ENCODE data around the gene PARS2. TPM values are rescaled to one million over a fixed set of nuclear protein-coding genes. Genes with fewer than 3 reads are reported as not detected.

PARS2 gene
- total RNA-seq, 4 donors from 2014 or later = 3.2 to 8.7 (median 5.8) TPM

- TF ChIP-seq CTCF (IDR thresholded peaks at IDR 0.05) (no peak), EP300 (IDR thresholded peaks at IDR 0.05) (no peak), POLR2A (IDR thresholded peaks at IDR 0.05) (no peak), POLR2AphosphoS5 (IDR thresholded peaks at IDR 0.05) (no peak)
- Histone ChIP-seq H3K36me3 (no peaks in the 10 kb centered on the region), H3K27ac (peak overlapping the region; percentile 70), H3K4me1 (peaks cover 46% of the 10 kb centered on the region), H3K27me3 (peaks cover 16% of the 10 kb centered on the region), H3K4me3 (peak overlapping the region; percentile 53), H3K9me3 (no peaks in the 10 kb centered on the region)
- 91% methylated on average over 5 of the region's 39 CpGs for WGBS
- DNase-seq (ENCODE audit: low spot score in 2 of 2) = peak in 1 of 2 donors; percentile 53
Observed at GRCh38 chr1:54800041-54800898, 35.9 kb upstream of the PARS2 start.

DNA sequence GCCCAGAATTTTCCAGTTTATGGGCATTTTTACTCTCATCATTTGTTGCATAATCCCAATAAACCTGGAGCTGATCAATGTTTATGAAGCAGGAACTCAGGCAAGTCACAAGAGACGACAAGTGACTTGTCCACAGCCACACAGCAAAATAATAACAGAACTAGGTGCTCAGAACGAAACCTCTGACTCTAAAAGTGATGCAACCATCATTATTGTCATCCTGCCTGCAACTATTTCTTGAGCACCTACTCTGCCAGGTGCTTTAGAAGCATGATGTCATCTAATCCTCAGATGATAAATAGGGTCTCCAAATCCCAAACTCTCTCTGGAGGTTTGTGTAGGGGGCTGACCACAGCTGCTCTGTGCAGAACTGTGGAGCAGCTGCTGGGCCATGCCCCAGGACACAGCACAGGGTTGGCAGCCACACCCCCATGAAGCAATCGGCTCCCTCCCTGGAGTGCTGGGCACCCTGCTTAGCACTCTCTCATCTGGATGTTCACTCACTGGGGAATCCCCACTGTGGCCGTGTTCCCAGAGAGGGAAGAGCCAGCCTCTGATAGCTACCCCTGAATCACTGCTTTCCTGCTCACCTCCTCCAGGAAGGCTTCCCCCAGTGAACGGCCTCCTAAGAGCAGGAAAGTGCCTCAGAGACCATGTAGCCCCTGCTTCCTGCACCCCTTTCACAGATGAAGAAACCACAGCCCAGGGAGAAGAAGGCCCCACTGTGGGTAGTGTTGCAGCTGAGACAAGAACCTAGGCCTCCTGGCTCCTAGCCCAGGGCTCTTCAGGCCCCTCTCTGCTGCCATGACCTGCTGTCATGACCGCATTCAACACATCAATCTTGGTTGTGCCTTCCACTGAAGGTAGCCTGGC, 34.7 kb upstream of the PARS2 start:
- peaks cover 16% of the 10 kb centered on the region for H3K27me3 ChIP-seq
- DNase-seq (ENCODE audit: low spot score in 2 of 2) = peak in 1 of 2 donors; percentile 43
- no peaks in the 10 kb centered on the region for H3K9me3 ChIP-seq
- H3K36me3 ChIP-seq = no peaks in the 10 kb centered on the region
- TF ChIP-seq POLR2AphosphoS5 (IDR thresholded peaks at IDR 0.05) (no peak), CTCF (IDR thresholded peaks at IDR 0.05) (no peak), POLR2A (IDR thresholded peaks at IDR 0.05) (no peak), EP300 (IDR thresholded peaks at IDR 0.05) (no peak)
- WGBS = 51% methylated on average over 4 of the region's 6 CpGs
- peak overlapping the region; percentile 53 for H3K4me3 ChIP-seq
- no peak overlapping the region for H3K27ac ChIP-seq
- H3K4me1 ChIP-seq = peaks cover 58% of the 10 kb centered on the region

DNA sequence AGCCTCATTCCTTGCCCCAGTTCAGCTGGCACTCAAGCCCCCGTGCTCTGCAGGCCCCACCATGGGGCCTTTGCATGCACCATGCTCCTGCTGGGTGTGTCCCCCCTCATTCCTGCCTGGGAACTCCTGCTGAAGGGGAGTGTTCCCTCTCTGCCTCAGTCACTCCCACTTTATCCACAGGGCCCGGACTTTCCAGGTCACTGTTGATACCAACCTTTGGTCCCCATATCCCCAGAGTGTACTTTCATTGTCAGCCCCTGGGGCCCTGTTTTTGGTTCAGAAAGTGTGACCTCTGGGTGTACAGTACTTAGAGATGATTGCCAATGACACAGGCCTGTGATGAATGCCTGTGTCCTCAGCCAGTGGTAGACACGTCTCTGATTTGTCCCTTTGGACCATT, 33.9 kb upstream of the PARS2 start:
- peak in 1 of 2 donors; percentile 46 for DNase-seq (ENCODE audit: low spot score in 2 of 2)
- Histone ChIP-seq H3K27ac (no peak overlapping the region), H3K9me3 (no peaks in the 10 kb centered on the region), H3K4me3 (no peak overlapping the region), H3K36me3 (no peaks in the 10 kb centered on the region), H3K4me1 (peaks cover 60% of the 10 kb centered on the region), H3K27me3 (peaks cover 16% of the 10 kb centered on the region)
- no peak for TF ChIP-seq EP300 (IDR thresholded peaks at IDR 0.05)
- no peak for TF ChIP-seq POLR2A (IDR thresholded peaks at IDR 0.05)
- no peak for TF ChIP-seq POLR2AphosphoS5 (IDR thresholded peaks at IDR 0.05)
- TF ChIP-seq CTCF (IDR thresholded peaks at IDR 0.05) = no peak
- WGBS = 64% methylated on average over 3 of the region's 3 CpGs

- Histone ChIP-seq H3K27me3 (peaks cover 12% of the 10 kb centered on the region), H3K36me3 (no peaks in the 10 kb centered on the region), H3K27ac (peak overlapping the region; percentile 78), H3K4me1 (peaks cover 59% of the 10 kb centered on the region), H3K9me3 (no peaks in the 10 kb centered on the region), H3K4me3 (no peak overlapping the region)
- 90% methylated on average over 2 of the region's 2 CpGs for WGBS
- no peak for DNase-seq (ENCODE audit: low spot score in 2 of 2)
- TF ChIP-seq EP300 (IDR thresholded peaks at IDR 0.05) (no peak), CTCF (IDR thresholded peaks at IDR 0.05) (no peak)
Observed at GRCh38 chr1:54796902-54797301, 32.6 kb upstream of the PARS2 start.
